Activated T-cell treated with anti-CD3 and anti-CD28 coated beads for 24 hours (primary cell): ENCODE results near the gene TRAPPC8.
"Not testable (repeated sequence)": the region's sequence is repeated elsewhere in the genome, so short reads cannot be mapped to it uniquely, and the experiment has no call there.

Source experiments
- DNase-seq: peaks from one replicate; pipeline ENCODE4 v3.0.0-alpha.2; 2020; ENCODE audit warnings: low read depth

The TRAPPC8 gene

DNA sequence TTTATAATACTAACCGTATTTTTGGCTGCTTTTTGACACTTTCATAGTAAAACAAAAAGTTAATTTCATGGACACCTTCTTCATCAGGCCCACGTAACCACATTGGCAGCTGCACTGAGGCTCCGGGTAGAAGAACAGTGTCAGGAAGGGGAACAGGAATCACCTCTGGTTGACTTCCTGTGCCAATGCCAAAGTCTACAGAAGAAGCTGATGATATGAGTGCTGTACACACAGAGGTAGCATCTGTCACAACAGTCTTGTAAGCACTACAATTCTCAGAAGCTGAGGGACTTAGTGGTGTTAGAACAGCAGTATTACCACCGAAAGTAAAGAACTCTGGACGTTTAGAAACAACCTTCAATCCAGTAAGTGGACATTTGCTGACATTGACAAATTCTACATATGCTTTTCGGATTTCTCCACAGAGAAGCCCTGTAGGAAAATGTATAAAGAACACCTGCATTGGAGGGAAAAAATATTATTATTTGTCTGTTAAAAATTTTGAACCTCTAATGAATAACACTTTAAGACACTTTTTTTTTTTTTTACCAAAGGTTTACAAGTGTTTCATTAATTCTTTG is 85.3 kb downstream of the TRAPPC8 start:
- DNase-seq: no peak

DNA sequence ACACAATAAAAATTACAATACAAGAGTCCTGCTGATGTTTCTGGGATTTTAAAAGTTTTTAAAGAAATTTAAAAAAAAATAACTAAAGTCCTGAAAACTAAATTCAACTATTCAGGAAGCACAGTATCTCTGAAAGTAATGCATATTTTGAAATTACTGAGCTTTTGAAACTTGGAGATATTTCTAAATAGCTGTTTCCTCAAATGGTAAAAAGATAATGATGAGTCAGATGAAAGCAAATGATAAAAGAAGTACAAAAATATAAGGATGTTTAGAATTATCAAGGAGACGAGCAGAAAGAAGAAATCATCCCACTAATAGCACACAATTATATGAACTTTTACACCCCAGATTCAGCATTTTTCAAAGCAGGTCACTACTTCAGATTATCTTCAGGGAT is 92.1 kb downstream of the TRAPPC8 start:
- DNase-seq: no peak

DNA sequence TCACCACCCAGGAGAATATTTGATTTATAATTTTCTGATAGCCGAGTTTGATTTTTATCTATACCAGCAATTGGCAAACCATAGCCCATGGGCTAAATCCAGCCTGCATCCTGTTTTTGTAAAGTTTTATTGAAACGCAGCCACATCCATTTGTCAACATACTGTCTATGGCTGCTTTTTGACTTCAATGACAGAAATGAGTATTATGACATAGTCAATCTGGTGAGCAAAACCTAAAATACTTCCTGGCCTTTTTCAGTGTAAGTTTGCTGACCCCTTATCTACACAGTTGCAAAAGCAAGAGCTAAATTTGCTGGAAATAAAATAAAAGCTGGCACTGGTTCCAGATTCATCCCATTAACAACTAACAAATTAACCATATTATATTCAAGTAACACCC is 102.4 kb downstream of the TRAPPC8 start:
- DNase-seq: no peak

DNA sequence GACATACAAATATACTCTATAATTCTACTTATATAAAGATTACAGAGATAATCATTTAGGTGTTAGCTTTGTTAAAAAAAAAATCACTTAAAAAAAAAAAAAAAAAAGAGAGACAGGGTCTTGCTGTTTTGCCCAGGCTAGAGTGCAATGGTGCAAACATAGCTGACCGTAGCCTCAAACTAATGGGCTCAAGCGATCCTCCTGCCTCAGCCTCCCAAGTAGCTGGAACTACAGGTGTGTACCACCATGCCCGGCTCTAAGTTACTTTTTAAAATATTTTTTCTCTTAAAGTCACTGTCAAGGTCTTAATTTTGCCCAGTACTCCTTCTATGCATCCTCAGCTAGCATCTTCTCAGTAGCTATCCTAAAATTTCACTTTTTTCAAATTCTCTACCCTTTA is 105.0 kb downstream of the TRAPPC8 start:
- no peak for DNase-seq

DNA sequence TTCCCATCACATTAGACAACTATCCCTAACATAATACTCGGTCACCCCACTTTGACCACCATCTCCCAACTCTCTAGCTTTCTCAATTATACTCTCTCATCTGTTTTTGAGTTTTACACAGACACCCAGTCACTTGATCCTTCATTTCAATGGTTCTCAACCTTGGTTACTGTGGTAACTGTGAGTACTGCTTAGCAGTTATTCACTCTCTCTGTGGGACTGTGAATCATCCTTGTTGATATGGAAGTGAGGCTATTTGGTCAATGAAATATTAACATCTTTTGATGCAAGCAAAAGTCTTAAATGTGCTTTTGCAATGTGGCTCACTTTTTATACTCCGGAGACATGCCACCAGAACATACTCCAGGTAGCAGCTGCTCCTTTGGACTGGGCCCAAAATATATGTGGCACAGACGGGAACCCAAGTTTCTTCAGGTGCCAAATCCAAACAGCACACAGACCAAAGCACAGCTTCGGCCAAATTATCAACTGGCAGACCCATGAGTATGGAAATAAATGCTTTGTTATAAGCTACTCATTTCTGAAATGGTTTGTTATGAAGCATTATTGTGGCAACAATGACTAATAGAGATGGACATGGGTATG is 107.3 kb downstream of the TRAPPC8 start:
- DNase-seq: no peak

DNA sequence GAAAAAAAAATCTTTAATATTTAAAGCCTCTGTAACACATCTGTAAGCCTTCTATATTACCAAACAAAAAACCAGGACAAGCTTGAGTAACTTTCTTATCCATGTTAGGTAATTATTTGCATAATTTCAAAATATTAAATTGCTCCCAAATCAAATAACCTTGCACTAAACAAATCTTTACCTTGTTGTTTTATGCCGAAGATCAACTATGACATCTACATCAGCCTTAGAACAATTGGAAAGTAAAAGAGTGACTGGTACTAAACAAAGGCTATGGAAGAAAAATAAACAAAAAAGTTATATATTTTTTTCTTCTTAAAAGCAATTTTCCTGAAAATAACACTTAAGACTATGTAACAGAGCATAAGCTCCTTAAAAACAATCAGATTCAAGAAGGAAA is 111.0 kb downstream of the TRAPPC8 start:
- no peak for DNase-seq

DNA sequence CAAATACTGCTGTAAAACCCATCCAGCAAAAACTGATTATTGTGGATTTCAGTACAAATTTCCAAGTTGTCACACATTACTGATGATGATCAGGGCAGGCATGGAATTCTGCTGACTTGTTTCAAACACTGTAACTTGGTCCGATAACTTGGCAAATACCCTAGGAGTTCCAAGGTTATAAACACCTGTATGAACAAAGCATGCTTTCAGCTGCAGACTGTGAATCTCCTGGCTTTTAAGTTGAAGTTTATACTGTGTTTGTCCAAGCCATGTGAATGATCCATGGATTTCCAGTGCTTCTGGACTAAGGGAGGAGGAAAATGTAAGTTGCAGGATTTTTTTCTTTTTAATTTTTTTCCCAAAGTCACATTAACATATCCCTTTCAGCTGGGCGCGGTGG is 112.2 kb downstream of the TRAPPC8 start:
- DNase-seq: no peak

DNA sequence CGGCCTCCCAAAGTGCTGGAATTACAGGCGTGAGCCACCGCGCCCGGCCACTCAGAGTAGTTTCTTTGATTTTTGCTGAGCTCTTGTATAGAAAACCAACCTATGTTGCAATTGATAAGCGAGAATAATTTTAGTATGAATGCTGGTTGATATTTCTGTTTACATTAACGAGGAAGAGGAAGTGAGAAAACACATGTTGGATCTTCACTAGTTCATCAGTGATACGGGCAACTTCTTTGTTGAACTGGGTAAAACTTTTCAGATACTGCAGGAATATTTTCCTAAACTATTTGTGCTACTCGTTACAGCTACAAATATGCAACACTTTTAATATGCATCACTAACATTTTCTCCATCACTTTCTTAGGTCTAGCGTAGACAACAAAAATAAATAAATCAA is 114.3 kb downstream of the TRAPPC8 start:
- DNase-seq: no peak

DNA sequence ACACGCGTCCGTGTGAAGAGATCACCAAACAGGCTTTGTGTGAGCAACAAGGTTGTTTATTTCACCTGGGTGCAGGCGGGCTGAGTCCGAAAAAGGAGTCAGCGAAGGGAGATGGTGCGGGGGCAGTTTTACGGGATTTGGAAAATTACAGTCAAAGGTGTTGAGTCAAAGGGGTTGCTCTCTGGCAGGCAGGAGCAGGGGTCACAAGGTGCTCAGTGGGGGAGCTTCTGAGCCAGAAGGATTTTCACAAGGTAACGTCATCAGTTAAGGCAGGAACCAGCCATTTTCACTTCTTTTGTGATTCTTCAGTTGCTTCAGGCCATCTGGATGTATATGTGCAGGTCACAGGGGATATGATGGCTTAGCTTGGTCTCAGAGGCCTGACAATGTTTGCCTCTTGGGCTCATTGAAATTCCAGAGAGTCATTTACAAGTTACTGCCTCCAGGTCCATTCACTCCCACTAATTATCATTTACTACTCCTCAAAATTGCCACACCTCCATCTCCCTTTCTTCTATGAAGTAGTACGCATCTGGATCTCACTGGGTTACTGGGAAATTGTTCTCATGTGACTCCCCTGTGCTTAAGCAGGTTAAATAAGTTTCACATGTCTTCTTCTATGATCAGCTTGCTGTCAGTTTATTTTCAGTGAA is 116.1 kb downstream of the TRAPPC8 start:
- DNase-seq: not testable (repeated sequence)

DNA sequence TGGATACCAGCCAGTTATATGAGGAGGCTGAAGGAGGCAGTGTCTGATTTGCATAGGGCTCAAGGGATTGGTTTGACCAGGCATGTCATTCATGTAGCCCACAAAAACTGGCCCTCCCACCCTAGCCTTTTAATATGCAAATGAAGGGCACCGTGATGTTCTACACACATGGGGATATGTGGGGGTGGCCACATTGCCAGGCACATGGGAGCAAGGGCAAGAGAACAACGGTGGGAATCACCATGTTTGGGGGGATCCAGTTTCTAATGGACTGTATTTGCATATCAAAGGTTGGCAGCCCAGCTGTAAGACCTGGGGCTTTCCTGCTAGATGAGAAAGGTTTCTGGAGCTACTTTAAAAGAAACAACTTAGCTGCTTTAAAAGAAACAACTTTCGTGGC is 117.2 kb downstream of the TRAPPC8 start:
- no peak for DNase-seq

DNA sequence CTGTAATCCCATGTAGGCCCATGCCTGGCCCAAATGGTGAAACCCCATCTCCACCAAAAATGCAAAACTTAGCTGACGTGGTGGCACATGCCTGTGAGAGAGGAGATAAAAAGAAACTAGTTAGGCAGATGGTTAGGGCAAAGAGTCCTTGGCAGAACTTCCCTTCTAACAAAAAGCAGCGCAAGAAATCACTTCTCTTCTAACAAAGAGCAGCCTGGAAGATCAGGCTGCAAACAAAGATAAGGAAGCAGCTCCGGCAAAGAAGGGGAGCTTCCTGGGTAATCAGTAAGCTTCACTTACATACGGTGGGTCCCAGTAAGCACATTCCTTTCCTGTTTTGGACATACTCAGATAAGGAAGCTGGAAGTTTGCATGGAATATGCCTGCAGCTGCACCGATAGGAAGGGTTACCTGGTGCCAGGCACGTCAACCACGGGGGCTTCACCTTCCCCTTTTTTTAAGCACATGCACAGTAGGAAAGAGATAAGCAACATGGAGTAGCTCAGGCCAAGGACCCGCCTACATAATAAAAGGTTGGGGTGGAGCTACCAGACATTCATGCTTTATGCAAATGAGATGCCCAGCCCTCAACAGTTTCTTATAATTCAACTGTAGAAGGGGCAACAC is 121.3 kb downstream of the TRAPPC8 start:
- DNase-seq: no peak

DNA sequence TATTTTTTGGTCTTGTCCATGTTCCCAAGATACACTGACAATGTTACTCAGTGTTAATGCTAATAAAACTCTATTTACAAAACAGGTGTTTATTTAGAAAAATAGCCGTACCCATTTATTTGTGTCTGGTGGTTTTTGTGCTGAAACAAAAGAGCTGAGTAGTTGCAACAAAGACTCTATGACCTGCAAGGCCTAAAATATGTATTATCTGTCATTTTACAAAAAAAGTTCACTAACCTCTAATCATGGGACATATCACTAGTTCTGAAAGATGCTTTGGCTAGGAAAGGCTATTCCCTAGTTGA is 123.1 kb downstream of the TRAPPC8 start:
- no peak for DNase-seq

DNA sequence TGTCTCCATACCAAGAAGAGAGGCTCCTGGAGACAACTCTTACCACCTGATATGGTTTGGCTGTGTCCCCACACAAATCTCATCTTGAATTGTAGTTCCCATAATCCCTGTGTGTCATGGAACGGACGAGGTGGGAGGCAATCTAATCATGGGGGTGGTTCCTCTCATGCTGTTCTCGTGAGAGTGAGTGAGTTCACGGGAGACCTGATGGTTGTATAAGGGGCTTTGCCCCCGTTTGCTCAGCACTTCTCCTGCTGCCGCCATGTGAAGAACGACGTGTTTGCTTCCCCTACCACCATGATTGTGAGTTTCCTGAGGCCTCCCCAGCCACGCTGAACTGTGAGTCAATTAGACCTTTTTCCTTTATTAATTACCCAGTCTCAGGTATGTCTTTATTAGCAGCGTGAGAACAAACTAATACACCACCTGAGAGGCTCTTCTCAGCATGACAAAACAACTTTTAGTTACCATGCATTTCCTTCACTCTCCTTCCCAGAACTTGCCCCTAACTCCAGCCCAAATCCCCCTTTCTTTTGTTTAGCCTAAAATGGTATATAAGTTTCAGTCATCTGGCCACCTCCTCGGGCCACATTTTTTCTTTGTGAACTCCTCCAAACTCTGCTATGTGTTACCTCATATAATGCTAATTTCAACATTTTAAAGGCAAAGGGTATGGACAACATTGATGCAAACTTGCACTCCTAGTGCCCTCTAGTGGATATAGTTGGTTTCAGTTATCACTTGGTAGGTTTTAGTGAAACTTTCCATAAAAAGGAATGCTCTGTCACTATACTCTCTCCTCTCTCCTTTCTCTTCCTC is 123.6 kb downstream of the TRAPPC8 start:
- no peak for DNase-seq

DNA sequence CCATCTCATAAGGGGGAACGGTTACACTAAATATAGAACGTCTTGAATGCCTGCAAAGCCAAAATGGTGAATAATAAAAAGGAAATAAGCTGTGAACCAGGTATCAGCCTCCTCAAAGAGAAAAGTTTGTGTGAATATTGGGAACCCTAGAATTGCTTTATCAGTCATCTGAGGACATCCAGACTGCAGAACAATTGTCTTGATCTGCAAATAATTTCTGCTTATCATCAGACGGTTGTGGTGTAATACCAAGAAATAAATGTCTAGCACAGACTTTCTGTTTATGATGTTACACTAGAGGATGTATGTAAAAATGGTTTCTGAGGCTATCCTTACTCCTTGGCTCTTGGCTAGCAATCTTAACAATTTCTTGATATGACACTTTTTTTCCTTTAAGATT is 128.8 kb downstream of the TRAPPC8 start:
- DNase-seq: no peak

DNA sequence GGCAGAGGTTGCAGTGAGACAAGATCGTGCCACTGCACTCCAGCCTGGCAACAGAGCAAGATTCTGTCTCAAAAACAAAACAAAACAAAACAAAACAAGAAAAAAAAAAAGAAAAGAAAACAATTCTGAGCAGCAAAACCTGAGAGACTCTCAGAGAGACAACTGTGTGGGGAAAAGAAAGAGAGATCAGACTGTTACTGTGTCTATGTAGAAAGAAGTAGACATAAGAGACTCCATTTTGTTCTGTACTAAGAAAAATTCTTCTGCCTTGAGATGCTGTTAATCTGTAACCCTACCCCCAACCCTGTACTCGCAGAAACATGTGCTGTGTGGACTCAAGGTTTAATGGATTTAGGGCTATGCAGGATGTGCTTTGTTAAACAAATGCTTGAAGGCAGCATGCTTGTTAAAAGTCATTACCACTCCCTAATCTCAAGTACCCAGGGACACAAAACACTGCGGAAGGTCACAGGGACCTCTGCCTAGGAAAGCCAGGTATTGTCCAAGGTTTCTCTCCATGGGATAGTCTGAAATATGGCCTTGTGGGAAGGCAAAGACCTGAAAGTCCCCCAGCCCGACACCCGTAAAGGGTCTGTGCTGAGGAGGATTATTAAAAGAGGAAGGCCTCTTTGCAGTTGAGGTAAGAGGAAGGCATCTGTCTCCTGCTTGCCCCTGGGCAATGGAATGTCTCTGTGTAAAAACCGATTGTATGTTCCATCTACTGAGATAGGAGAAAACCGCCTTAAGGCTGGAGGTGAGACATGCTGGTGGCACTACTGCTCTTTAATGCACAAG is 132.4 kb downstream of the TRAPPC8 start:
- DNase-seq: not testable (repeated sequence)

DNA sequence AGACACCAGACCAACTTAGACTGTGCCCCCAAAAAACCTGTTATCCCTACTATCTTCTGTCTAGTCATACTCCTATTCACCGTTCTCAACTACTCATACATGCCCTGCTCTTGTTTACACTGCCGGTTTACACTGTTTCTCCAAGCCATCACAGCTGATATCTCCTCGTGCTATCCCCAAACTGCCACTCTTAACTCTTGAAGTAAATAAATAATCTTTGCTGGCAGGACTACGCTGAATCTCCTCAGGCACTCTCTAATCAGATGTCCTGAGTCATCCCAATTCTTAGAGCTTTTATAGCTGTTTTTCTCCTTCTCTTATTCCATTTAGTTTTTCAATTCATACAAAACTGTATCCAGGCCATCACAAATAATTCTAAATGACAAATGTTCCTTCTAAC is 133.9 kb downstream of the TRAPPC8 start:
- not testable (repeated sequence) for DNase-seq

DNA sequence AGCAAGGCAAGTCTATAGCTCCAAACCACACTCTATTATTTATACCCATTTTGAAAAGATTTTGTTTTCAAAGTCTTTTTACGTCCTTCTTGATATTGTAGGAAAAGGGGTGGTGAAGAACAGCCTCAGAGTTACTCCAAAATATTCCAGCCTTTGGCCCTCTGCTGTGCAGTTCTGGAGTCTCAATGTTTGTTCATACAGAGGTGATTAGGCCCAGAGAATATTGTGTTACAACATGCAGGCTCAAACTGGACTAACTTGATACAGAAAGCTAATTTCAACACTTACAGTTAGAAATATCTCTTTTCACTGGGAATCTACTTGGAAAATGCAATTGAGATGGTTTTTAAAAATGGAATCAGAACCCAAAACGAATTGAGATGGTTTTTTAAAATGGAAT is 141.8 kb downstream of the TRAPPC8 start:
- DNase-seq: no peak

DNA sequence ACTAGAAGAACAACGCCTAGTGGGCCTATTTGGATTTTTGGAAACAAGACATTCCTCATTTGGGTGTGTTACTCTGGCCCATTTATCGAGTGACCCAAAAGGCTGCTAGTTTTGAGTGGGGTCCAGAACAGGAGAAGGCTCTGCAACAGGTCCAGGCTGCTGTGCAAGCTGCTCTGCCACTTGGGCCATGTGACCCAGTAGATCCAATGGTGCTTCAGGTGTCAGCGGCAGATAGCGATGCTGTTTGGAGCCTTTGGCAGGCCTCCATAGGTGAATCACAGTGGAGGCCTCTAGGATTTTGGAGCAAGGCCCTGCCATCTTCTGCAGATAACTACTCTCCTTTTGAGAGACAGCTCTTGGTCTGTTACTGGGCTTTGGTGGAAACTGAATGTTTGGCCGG is 143.7 kb downstream of the TRAPPC8 start:
- not testable (repeated sequence) for DNase-seq

DNA sequence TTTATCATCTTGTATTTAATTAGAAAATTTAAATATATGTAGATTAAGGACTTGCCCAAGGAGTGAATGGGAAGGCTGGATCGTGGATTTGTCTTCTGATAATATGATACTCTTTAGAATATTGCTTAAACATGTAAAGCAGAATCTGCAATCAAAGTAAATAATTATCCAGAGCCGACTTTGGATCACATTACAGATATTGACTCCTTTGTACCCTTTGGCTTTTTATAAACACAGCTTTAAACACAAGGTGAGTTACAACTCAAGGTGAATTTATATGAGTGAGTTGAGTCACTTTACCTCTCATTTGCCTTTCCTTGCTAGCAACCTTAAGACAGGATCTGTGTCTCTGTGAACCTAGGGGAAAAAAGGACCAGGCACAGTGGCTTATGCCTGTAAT is 144.5 kb downstream of the TRAPPC8 start:
- no peak for DNase-seq

DNA sequence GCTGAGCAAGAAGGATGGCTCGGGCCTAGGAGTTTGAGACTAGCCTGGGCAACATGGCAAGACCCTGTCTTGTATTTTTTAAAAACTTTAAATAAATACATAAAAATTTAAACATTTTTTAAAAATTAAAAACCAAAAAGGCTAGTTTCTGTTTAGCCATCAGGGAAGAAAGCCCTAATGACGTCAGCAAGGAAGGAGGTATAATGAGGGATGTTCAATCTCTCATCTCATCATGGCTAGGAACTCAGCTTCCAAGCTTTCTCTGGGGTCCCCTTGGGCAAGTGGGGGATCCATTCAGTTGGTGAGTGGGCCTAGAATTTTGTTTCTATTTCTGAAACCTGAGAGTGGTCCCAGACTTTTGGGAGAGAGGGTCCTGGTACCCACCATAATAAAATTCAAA is 147.2 kb downstream of the TRAPPC8 start:
- no peak for DNase-seq

DNA sequence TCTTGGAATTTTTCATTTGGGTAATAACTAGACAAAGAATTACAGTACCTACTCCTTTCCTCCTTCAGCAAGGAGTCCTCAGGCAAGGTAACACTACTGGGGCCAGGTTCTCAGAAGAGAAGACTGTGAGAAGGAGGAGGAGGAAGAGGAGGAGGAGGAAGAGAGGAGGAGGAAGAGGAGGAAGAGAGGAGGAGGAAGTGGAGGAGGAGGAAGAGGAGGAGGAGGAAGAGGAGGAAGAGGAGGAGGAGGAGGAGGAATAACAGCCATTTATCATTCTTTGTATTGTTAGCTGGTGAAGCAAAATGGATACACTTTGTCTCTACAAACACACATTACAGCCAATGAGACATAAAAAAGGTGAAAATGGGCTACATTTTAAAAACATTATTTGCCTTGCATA is 149.4 kb downstream of the TRAPPC8 start:
- no peak for DNase-seq

DNA sequence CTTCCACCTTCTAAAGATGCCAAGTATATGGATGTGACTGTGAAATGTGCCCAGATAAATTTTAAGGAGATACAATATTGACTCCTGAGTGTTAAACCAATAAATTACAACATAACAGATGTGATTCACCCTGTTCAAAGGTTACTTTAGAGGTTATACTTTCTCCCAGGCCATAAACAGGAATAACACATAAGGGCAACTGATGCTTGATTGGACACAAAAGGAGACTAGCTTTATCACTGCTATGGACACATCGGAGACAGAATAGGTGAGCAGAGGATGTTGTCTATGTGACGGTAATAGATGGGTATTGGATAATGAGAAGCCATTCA is 150.4 kb downstream of the TRAPPC8 start:
- DNase-seq: no peak
